Medulla oblongata (tissue), 1 donor: ENCODE data around the gene UROS.

Experiments used
- DNase-seq: peaks from one replicate; pipeline ENCODE4 v3.0.0-alpha.2; 2015; ENCODE audit errors: extremely low spot score

Gene UROS

DNA sequence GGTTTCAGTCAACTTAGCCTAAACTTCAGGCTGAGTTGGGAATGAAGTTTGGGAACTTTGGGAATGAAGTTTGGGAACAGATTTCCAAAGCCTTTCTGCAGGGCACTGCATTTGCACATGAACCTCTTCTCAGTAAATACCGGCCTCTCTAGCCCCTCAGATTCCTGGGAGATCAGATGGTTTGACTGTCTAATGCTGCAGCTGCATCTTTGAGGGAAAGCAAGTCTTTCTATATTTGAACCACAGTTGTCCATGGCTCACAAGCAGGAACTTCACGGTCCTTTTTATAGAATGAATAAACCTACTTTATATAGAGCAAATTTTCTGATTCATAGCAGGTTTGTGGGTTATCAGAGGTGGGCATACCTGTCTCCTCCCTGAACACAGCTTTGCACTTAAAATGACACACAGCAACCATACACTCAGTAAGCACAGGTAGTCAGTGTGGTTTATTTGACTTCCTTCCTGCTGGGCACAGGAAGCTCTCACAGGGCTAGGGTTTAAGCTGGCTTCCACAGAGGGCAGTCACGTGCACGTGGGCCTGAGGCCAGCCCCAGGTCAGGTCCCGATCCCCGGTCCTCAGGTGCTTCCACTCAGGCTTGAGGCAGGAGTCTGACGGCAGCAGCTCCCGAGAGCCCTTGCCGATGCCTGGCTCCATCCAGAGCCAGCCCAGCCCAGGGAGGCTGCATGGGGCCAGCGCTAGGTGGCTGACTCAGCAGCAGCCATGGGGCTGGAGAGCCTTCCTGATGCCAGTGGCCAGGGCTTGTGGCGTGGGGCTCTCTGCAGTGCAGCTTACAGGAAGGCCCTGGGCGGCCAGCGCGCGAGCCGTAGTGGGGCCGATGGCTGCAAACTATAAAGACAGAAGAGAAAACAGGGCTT, 34.7 kb downstream of the UROS start:
- DNase-seq, result no peak

GRCh38 chr10:125785791-125786190, 37.3 kb downstream of the UROS start:
- DNase-seq, result no peak

GRCh38 chr10:125783957-125784356, 39.1 kb downstream of the UROS start:
- DNase-seq, result no peak

DNA sequence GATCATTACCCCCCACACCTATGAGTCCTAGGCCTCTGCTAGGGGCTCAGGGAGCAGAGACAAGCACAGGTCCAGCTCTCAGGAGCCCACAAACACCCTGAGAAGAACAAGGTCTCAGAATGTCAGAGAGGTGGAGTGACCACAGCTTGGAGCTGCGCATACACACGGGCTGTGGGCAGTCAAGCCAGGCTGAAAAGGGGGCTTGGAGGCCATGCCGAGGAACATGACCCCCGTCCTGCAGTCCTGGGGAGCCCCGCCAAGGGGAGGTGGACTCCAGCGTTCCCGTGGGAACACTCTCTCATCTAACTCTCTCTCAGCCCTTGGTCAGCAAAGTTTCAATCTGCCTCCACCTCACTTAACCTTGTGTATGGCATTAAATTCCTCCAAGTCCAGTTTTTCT, 39.6 kb downstream of the UROS start:
- no peak for DNase-seq

GRCh38 chr10:125782616-125783015, 40.4 kb downstream of the UROS start:
- no peak for DNase-seq

DNA sequence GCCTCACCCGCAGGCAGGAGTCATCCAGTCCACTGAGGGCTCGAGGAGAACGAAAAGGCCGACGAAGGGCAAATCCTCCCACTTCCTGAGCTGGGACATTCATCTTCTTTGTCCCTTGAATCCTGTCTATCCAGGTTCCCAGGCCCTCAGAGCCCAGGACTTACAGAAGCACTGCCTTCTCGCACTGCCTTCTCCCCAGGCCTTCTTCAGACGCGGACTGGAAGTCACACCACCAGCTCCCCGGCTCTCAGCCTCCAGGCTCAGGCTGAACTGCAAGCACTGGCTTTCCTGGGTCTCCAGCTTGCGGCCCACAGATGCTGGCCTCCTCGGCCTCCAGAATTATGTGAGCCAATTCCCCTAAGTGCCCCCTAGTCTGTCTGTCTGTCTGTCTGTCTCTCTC, 41.0 kb downstream of the UROS start:
- no peak for DNase-seq

GRCh38 chr10:125781374-125781773, 41.7 kb downstream of the UROS start:
- DNase-seq, result no peak

- DNase-seq, result no peak
Measured at GRCh38 chr10:125779403-125780327, 43.4 kb downstream of the UROS start.

GRCh38 chr10:125778556-125778955, 44.5 kb downstream of the UROS start:
- DNase-seq, result no peak

GRCh38 chr10:125777806-125778205, 45.3 kb downstream of the UROS start:
- DNase-seq, result no peak

GRCh38 chr10:125775491-125776106, 47.5 kb downstream of the UROS start, which contains the start of gene MMP21:
TSS of gene MMP21 (minus strand) at chr10:125775821. CDS start at chr10:125775821, 0 bp downstream.
- no peak for DNase-seq

DNA sequence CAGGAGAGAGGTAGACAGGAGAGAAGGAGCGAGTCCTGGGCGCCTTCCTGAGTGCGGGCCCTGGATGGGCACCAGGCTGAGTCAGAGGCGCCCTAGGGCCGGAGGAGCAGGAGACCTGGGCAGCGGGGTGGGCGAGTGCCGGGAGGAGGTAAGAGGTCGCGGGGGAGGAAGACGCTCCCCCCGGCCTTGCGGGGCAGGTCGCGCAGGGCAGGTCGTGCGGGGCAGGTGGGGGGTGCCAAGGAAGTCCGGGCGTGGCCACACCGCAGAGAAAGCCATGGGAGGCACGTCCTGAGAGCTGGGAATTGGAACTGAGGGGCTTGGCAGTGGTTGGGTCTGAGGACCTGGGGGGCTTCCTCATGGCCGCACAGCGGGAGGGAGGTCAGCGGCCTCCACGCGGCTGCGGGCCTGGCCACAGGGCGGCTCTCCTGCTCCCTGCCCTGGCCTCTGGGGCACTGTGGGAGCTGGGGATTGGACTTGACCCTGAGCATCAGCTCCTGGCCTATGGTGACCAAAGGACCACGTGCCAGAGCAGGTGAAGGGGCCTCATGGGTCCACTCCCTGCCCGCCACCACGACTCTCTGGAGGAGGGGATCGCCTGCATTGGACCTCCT, 48.4 kb downstream of the UROS start:
- DNase-seq, result no peak

DNA sequence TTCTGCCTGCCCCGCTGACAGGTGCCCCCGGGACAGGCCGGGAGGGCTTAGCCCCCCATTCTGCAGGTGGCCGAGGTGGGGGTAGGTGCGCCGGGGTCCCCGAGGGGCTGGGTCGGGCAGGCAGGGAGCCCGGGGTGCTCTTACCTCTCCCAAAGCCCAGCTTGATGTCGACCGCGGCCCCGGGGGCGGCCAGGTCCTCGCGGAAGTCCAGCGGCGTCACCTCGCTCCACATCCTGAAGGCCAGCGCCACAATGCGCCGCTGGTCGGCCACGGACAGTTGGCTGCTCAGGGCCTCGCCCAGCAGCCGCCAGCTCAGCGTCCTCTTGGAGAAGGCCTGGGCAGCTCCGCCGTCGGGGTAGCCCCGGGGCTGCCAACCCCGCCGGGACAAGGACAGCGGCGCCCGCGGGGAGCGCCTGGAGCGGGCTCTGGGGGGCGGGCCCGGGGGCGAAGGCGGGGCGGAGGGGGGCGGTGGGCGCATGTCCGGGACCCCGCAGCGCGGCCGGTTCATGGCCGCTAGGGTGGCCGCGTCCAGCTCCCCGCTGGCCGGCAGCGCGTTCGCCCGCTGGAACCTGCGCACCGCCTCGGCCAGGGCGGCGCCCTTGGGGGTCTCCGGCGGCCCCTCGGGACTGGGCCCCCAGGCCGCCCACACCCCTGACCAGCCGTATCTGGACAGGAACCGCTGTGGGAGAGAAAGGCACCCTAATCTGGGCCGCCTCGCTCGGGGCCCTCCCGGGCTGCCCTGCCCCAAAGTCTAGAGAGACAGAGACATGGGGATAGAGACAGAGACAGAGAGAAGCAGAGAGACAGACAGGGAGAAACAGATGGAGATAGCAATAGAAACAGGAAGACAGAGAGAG, 49.1 kb downstream of the UROS start:
- DNase-seq, result no peak

DNA sequence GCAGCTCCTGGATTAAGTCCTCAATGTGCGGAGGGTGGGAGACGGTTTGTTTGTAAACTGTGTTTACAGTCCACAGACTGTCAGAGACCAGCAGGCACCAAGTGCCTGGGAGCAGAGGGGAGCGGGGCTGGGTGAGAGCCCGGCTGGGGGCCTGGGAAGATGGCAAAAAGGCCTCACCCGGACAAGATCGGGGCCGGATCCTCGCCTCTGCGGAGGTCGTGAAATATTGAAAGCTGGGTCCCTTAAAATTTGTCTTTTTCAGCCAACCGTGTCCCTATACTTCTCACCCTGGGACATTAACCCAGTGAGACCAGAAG, 50.2 kb downstream of the UROS start:
- no peak for DNase-seq

- no peak for DNase-seq
Measured at GRCh38 chr10:125772112-125772863, 50.8 kb downstream of the UROS start.

DNA sequence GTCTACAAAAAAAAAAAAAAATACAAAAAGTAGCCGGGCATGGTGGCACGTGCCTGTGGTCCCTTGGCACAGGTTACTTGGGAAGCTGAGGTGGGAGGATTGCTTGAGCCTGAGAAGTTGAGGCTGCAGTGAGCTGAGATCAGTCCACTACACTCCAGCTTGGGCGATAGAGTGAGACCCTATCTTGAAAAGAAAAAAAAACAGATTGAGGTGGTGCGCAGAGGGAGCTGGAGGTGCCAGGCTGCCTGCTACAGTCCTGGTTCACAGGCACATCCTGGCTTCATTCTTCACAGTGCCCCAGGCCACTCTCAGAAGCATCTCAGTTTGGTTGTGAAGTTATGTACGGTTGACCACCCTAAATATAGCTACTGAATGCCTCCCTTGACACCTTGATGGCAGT, 52.2 kb downstream of the UROS start:
- no peak for DNase-seq

GRCh38 chr10:125769175-125769574, 53.9 kb downstream of the UROS start:
- DNase-seq, result no peak

DNA sequence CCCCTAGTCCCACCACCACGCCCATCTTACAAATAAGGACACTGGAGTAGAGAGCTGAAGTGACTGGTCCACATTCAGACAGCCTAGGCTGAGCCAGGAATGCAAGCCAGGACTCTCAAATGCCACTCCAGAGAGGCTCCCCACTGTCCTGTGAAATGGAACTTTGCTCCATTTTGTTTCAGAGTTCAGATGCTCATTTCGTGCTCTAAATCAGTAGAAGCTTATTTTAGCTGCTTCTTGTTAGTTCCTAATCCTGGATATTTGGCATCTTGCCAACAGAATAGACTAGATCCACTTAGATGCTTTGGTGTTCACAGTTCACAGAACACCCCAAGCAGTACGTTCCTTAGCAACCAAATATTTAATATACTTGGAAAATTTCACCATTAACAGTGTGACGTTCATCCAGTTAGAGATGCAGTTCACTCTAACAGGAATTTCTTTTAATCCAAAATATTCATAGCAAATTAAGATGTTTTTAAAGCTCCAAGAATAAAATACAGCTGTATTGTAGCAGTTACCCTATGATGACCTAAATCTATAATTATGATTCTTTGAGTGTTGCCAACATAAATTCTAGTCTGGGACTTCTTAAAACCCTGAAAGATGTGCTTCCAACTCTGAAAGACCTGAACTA, 54.7 kb downstream of the UROS start:
- DNase-seq, result peak; percentile 49

DNA sequence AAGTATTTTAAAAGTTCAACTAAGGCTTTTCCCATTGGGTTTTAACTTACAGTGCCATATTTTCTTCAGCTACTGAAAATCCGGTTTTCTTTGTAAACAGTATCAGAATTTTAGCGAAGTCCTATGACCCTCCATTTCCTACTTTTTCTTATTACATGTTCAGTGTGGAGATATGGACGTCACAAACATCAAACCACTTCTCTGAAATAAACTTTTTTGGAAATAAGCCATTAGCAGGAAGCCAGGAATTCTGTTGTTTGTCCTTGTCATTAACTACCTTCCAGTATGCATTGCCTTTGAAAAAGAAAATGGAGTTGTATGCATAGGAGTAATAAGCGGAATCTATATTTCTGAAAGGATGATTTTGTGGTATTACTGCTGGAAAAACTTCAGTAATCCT, 56.5 kb downstream of the UROS start:
- DNase-seq, result no peak

DNA sequence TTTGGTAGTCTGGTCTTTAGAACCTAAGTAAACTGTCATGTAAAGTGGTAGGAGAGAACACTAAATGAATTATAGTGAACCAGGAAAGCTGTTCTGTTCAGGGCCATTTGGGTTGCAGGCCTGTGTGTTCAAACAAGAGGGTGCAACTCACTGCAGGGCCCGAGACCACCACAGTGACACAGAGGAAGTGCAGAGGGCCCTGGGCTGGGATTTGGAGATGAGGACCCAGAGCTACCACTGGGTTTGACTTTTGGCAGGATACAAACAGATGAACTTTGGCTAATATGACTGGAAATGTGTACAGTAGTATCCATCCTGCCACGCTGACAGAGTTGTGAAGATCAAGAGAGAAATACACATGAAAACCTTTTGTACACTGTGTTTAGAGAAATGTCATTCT, 57.2 kb downstream of the UROS start:
- DNase-seq, result no peak
